Measurements from ENCODE around the gene PKP4.

GRCh38 chr2:158620656-158621055 is 163.9 kb downstream of the PKP4 start:
- TF ChIP-seq CTCF (conservative IDR thresholded peaks at IDR 0.05 in 1 of 2, IDR thresholded peaks at IDR 0.05 in 1 of 2; ENCODE audit: low read depth in 1 of 2, low read length in 2 of 2) (no peak), EZH2 (IDR thresholded peaks at IDR 0.05; ENCODE audit: low read length, missing control alignments) (no peak)
